Suprapubic skin (tissue), 4 donors: Measurements from ENCODE around the gene MYH11.

Experiments used
- CTCF ChIP-seq, 2 donors: fragments of 200-600 bp in 1 of 2; fragments of 450-650 bp in 1 of 2; sonication (generic) in 1 of 2; IDR thresholded peaks; one replicate each; pipeline ENCODE4 v1.5.1; 2016 to 2019; ENCODE audit warnings: antibody characterized with exemption in 2 of 2, mild to moderate bottlenecking in 1 of 2, moderate library complexity in 1 of 2
- EP300 ChIP-seq: sonication (generic); formaldehyde crosslinking; IDR thresholded peaks from one replicate; pipeline ENCODE4 v1.6.1; 2017; ENCODE audit warnings: antibody characterized with exemption
- POLR2A ChIP-seq, 2 donors: fragments of 450-650 bp; IDR thresholded peaks; one replicate each; pipeline ENCODE4 v1.6.1; 2017; ENCODE audit warnings: antibody characterized with exemption in 2 of 2, mild to moderate bottlenecking in 2 of 2, moderate library complexity in 2 of 2
- POLR2AphosphoS5 ChIP-seq, 3 donors: sonication (generic); formaldehyde crosslinking; IDR thresholded peaks; one replicate each; pipeline ENCODE4 v1.6.1; 2017; ENCODE audit warnings: antibody characterized with exemption in 3 of 3

- no peak for TF ChIP-seq CTCF (IDR thresholded peaks at IDR 0.05)
- TF ChIP-seq EP300, result no peak
- no peak for TF ChIP-seq POLR2A (IDR thresholded peaks at IDR 0.05)
- no peak for TF ChIP-seq POLR2AphosphoS5 (IDR thresholded peaks at IDR 0.05)
Measured at GRCh38 chr16:15898654-15899053, 41.8 kb upstream of the MYH11 start.
